ENCODE results near the gene GADD45B.
"Not testable (repeated sequence)": the region's sequence is repeated elsewhere in the genome, so short reads cannot be mapped to it uniquely, and the experiment has no call there.

Gene GADD45B

DNA sequence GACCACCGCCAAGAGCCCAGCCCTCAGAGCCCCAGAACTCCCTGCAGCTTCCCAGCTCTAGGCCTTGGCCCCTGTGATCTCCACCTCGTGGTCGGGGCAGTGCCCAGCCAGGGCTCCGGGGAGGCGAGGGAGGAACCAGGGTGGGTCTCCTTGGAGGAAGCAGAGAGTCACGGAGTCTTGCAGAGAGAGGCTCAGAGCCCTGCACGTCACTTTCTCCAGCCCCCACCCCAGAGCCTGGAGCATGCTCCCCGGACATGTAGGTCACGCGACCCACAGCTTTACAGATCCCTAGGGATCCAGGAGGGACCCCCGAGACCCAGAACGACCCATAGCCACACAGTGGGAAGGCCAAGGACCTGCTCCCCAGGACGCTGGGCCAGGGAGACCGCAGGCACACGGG lies 11.9 kb downstream of the GADD45B start:
- no peak for TF ChIP-seq CTCF (IDR thresholded peaks at IDR 0.05; ENCODE audit: low read depth, low read length)
- DNase-seq (ENCODE audit: low read depth, low spot score), result no peak
- in situ Hi-C loops (cut with HindIII; ENCODE audit: low sequenced_read_pairs), result no loop called here
- no peak overlapping the region for H3K4me3 ChIP-seq (ENCODE audit: low read depth, low read length)

- peak overlapping the region; percentile 7 for H3K4me3 ChIP-seq (ENCODE audit: low read depth, low read length)
- in situ Hi-C loops (cut with HindIII; ENCODE audit: low sequenced_read_pairs), result no loop called here
- TF ChIP-seq CTCF (IDR thresholded peaks at IDR 0.05; ENCODE audit: low read depth, low read length), result no peak
- DNase-seq (ENCODE audit: low read depth, low spot score), result no peak
Measured at GRCh38 chr19:2488405-2488941, 12.5 kb downstream of the GADD45B start.

DNA sequence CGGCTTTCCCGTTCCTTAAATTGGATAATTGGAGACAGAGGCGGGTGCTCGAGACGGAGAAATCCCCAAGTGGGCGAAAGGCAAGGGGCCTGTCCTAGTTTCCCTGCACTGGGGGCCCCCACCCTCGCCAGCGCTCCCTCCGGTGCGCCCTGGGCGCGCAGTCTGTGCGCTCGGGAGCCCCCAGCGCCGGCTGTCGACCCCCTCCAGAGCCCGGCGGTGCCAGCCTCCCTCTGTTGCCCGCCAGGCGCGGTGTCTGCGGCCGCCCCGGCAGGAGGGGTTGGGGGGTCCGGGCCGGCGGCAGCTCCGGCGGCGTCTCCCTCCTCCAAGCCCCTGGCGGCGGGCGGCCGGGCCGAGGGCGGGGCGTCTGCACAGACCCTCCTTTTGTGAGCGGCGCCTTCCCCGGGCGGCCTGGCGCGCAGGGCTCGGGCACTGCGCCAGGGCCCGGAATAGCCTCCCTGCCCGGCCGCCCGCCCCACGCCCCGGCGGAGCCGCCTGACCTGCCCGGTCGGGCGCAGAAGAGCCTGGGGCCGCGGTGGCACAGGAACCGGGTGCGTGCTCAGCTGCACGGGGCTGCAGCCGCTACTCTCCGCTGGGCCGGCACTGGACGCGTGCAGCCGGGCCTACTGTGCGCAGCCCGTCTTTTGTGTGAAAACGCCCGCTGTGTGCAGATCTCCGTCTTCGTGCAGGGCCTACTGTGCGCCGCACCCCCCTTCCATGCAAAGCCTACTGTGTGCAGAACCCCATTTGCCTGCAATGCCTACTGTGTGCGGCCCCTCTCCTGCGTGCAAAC lies 13.2 kb downstream of the GADD45B start:
- peak; percentile 46 for DNase-seq (ENCODE audit: low read depth, low spot score)
- in situ Hi-C loops (cut with HindIII; ENCODE audit: low sequenced_read_pairs), result no loop called here
- peak overlapping the region; percentile 7 for H3K4me3 ChIP-seq (ENCODE audit: low read depth, low read length)
- TF ChIP-seq CTCF (IDR thresholded peaks at IDR 0.05; ENCODE audit: low read depth, low read length), result no peak

GRCh38 chr19:2490659-2491058 lies 14.7 kb downstream of the GADD45B start:
- no peak for DNase-seq (ENCODE audit: low read depth, low spot score)
- no peak overlapping the region for H3K4me3 ChIP-seq (ENCODE audit: low read depth, low read length)
- in situ Hi-C loops (cut with HindIII; ENCODE audit: low sequenced_read_pairs), result no loop called here
- TF ChIP-seq CTCF (IDR thresholded peaks at IDR 0.05; ENCODE audit: low read depth, low read length), result no peak

- H3K4me3 ChIP-seq (ENCODE audit: low read depth, low read length), result no peak overlapping the region
Measured at GRCh38 chr19:2491130-2491801, 15.3 kb downstream of the GADD45B start.

DNA sequence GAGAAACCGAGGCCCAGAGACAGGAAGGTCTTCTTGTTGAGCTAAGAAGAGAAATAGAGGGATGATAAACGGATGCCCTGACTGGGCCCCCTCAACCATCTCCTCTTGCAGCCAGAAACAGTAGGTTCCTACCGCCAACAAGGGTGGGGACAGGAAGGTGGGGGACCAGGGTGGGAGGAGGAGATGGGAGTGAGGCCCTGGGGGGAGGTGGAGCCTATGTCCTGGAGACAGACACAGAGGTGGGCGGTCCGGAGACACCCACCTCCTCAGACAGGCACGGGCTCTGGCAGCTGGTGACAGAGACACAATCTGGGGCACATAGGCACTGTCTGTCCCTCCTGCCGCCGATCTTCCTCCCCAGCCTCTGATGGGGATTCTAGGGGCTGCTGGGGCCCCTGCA lies 16.9 kb downstream of the GADD45B start:
- TF ChIP-seq CTCF (IDR thresholded peaks at IDR 0.05; ENCODE audit: low read depth, low read length), result no peak
- no peak overlapping the region for H3K4me3 ChIP-seq (ENCODE audit: low read depth, low read length)
- no peak for DNase-seq (ENCODE audit: low read depth, low spot score)
- in situ Hi-C loops (cut with HindIII; ENCODE audit: low sequenced_read_pairs), result no loop called here

More at GRCh38 chr19:2491130-2491801, 15.3 kb downstream of the GADD45B start:
- no peak for TF ChIP-seq CTCF (IDR thresholded peaks at IDR 0.05; ENCODE audit: low read depth, low read length)
- in situ Hi-C loops (cut with HindIII; ENCODE audit: low sequenced_read_pairs), result no loop called here
- peak; percentile 92 for DNase-seq (ENCODE audit: low read depth, low spot score)

- H3K4me3 ChIP-seq (ENCODE audit: low read depth, low read length); in situ Hi-C loops (cut with HindIII; ENCODE audit: low sequenced_read_pairs); DNase-seq (ENCODE audit: low read depth, low spot score): not testable (repeated sequence)
Measured at GRCh38 chr19:2493448-2493847, 17.5 kb downstream of the GADD45B start.

Measured in astrocyte of the spinal cord (primary cell).